ENCODE data around the gene AMZ2.
"Not testable (repeated sequence)": the region's sequence is repeated elsewhere in the genome, so short reads cannot be mapped to it uniquely, and the experiment has no call there.

AMZ2 gene

GRCh38 chr17:68221786-68222185 lies 26.1 kb upstream of the AMZ2 start:
- H3K9ac ChIP-seq (ENCODE audit: low read length): no peak overlapping the region
- no peak overlapping the region for H2BK12ac ChIP-seq (ENCODE audit: low read length in 2 of 2)
- H3K27ac ChIP-seq (ENCODE audit: low read length, poor library complexity, severe bottlenecking): no peak overlapping the region
- no peak overlapping the region for H2BK120ac ChIP-seq (ENCODE audit: low read depth, low read length)
- no peak overlapping the region for H2AFZ ChIP-seq (ENCODE audit: low read depth, low read length)
- no peak overlapping the region for H2BK5ac ChIP-seq (ENCODE audit: low read depth, low read length, poor library complexity, severe bottlenecking)
- no peaks in the 10 kb centered on the region for H3K4me1 ChIP-seq (ENCODE audit: control insufficient read depth, insufficient read depth, low read depth, low read length)
- no peak overlapping the region for H2BK15ac ChIP-seq (ENCODE audit: low read depth, poor library complexity, severe bottlenecking)
- 97% methylated on average over 4 of the region's 4 CpGs for WGBS
- DNase-seq: no peak
- H3K4ac ChIP-seq (ENCODE audit: low read depth in 1 of 2, low read length in 2 of 2): no peak overlapping the region
- peaks cover 0 to 7% of the 10 kb centered on the region in 2 experiments for H3K36me3 ChIP-seq (ENCODE audit: control insufficient read depth in 1 of 2, insufficient read depth in 2 of 2, low read depth in 1 of 2, low read length in 2 of 2)
- no peak overlapping the region for H3K18ac ChIP-seq (ENCODE audit: low read depth in 1 of 2, low read length in 2 of 2)
- no peaks in the 10 kb centered on the region for H3K27me3 ChIP-seq (ENCODE audit: control insufficient read depth in 1 of 2, insufficient read depth in 1 of 2, low read length in 2 of 2)
- no peak overlapping the region for H3K4me2 ChIP-seq (ENCODE audit: low read length, poor library complexity, severe bottlenecking)
- H3K9me3 ChIP-seq (ENCODE audit: control insufficient read depth, low read length): no peaks in the 10 kb centered on the region
- H3K23ac ChIP-seq (ENCODE audit: low read length in 2 of 2): no peak overlapping the region
- no peak overlapping the region for H4K91ac ChIP-seq (ENCODE audit: low read length)
- no peak overlapping the region for H4K8ac ChIP-seq (ENCODE audit: low read length)
- H2AK5ac ChIP-seq (ENCODE audit: low read length, severe bottlenecking): no peak overlapping the region
- H3K4me3 ChIP-seq (ENCODE audit: insufficient read depth in 1 of 2, low read depth in 1 of 2, low read length in 2 of 2): no peak overlapping the region
- H3K14ac ChIP-seq (ENCODE audit: low read length in 2 of 2): no peak overlapping the region
- H3K79me1 ChIP-seq (replicated peaks; ENCODE audit: low read length, poor library complexity, severe bottlenecking): no peaks in the 10 kb centered on the region

- Histone ChIP-seq H3K9me3 (ENCODE audit: control insufficient read depth, low read length) (no peaks in the 10 kb centered on the region), H4K91ac (ENCODE audit: low read length) (no peak overlapping the region), H3K14ac (ENCODE audit: low read length in 2 of 2) (no peak overlapping the region), H2BK12ac (ENCODE audit: low read length in 2 of 2) (no peak overlapping the region), H2AFZ (ENCODE audit: low read depth, low read length) (no peak overlapping the region), H3K27ac (ENCODE audit: low read length, poor library complexity, severe bottlenecking) (no peak overlapping the region), H2AK5ac (ENCODE audit: low read length, severe bottlenecking) (no peak overlapping the region), H3K9ac (ENCODE audit: low read length) (no peak overlapping the region), H2BK15ac (ENCODE audit: low read depth, poor library complexity, severe bottlenecking) (no peak overlapping the region), H3K4me1 (ENCODE audit: control insufficient read depth, insufficient read depth, low read depth, low read length) (no peaks in the 10 kb centered on the region), H3K18ac (ENCODE audit: low read depth in 1 of 2, low read length in 2 of 2) (no peak overlapping the region), H2BK5ac (ENCODE audit: low read depth, low read length, poor library complexity, severe bottlenecking) (no peak overlapping the region), H3K27me3 (ENCODE audit: control insufficient read depth in 1 of 2, insufficient read depth in 1 of 2, low read length in 2 of 2) (no peaks in the 10 kb centered on the region), H3K23ac (ENCODE audit: low read length in 2 of 2) (no peak overlapping the region), H3K4me2 (ENCODE audit: low read length, poor library complexity, severe bottlenecking) (no peak overlapping the region), H3K36me3 (ENCODE audit: control insufficient read depth in 1 of 2, insufficient read depth in 2 of 2, low read depth in 1 of 2, low read length in 2 of 2) (peaks cover 0 to 7% of the 10 kb centered on the region in 2 experiments), H3K4ac (ENCODE audit: low read depth in 1 of 2, low read length in 2 of 2) (no peak overlapping the region), H3K79me1 (replicated peaks; ENCODE audit: low read length, poor library complexity, severe bottlenecking) (no peaks in the 10 kb centered on the region), H3K4me3 (ENCODE audit: insufficient read depth in 1 of 2, low read depth in 1 of 2, low read length in 2 of 2) (no peak overlapping the region), H2BK120ac (ENCODE audit: low read depth, low read length) (no peak overlapping the region), H4K8ac (ENCODE audit: low read length) (no peak overlapping the region)
- no peak for DNase-seq
- 87% methylated on average over 8 of the region's 8 CpGs for WGBS
Measured at GRCh38 chr17:68222606-68223005, 25.2 kb upstream of the AMZ2 start.

- H3K9me3 ChIP-seq (ENCODE audit: control insufficient read depth, low read length); H3K4me2 ChIP-seq (ENCODE audit: low read length, poor library complexity, severe bottlenecking); H3K14ac ChIP-seq (ENCODE audit: low read length in 2 of 2); H2BK120ac ChIP-seq (ENCODE audit: low read depth, low read length); H3K79me1 ChIP-seq (replicated peaks; ENCODE audit: low read length, poor library complexity, severe bottlenecking); H2AK5ac ChIP-seq (ENCODE audit: low read length, severe bottlenecking); H4K8ac ChIP-seq (ENCODE audit: low read length); H3K27ac ChIP-seq (ENCODE audit: low read length, poor library complexity, severe bottlenecking); H3K18ac ChIP-seq (ENCODE audit: low read depth in 1 of 2, low read length in 2 of 2); DNase-seq; H3K4ac ChIP-seq (ENCODE audit: low read depth in 1 of 2, low read length in 2 of 2); H4K91ac ChIP-seq (ENCODE audit: low read length); H3K4me1 ChIP-seq (ENCODE audit: control insufficient read depth, insufficient read depth, low read depth, low read length); H3K36me3 ChIP-seq (ENCODE audit: control insufficient read depth in 1 of 2, insufficient read depth in 2 of 2, low read depth in 1 of 2, low read length in 2 of 2); H2BK15ac ChIP-seq (ENCODE audit: low read depth, poor library complexity, severe bottlenecking); H2BK12ac ChIP-seq (ENCODE audit: low read length in 2 of 2); H2AFZ ChIP-seq (ENCODE audit: low read depth, low read length); H3K9ac ChIP-seq (ENCODE audit: low read length); H2BK5ac ChIP-seq (ENCODE audit: low read depth, low read length, poor library complexity, severe bottlenecking); H3K4me3 ChIP-seq (ENCODE audit: insufficient read depth in 1 of 2, low read depth in 1 of 2, low read length in 2 of 2); H3K23ac ChIP-seq (ENCODE audit: low read length in 2 of 2); H3K27me3 ChIP-seq (ENCODE audit: control insufficient read depth in 1 of 2, insufficient read depth in 1 of 2, low read length in 2 of 2): not testable (repeated sequence)
- WGBS: 85% methylated on average over 3 of the region's 4 CpGs
Measured at GRCh38 chr17:68225055-68225454, 22.8 kb upstream of the AMZ2 start.

GRCh38 chr17:68228039-68228680 lies 19.7 kb upstream of the AMZ2 start:
- not testable (repeated sequence) for H2AFZ ChIP-seq (ENCODE audit: low read depth, low read length); H4K91ac ChIP-seq (ENCODE audit: low read length); H2BK5ac ChIP-seq (ENCODE audit: low read depth, low read length, poor library complexity, severe bottlenecking); H3K79me1 ChIP-seq (replicated peaks; ENCODE audit: low read length, poor library complexity, severe bottlenecking); H3K4me3 ChIP-seq (ENCODE audit: insufficient read depth in 1 of 2, low read depth in 1 of 2, low read length in 2 of 2); H3K27ac ChIP-seq (ENCODE audit: low read length, poor library complexity, severe bottlenecking); H3K4ac ChIP-seq (ENCODE audit: low read depth in 1 of 2, low read length in 2 of 2); H2AK5ac ChIP-seq (ENCODE audit: low read length, severe bottlenecking); H3K4me1 ChIP-seq (ENCODE audit: control insufficient read depth, insufficient read depth, low read depth, low read length); H2BK12ac ChIP-seq (ENCODE audit: low read length in 2 of 2); H3K9ac ChIP-seq (ENCODE audit: low read length); H3K27me3 ChIP-seq (ENCODE audit: control insufficient read depth in 1 of 2, insufficient read depth in 1 of 2, low read length in 2 of 2); H2BK120ac ChIP-seq (ENCODE audit: low read depth, low read length); H2BK15ac ChIP-seq (ENCODE audit: low read depth, poor library complexity, severe bottlenecking); H3K9me3 ChIP-seq (ENCODE audit: control insufficient read depth, low read length); H3K23ac ChIP-seq (ENCODE audit: low read length in 2 of 2); DNase-seq; H3K14ac ChIP-seq (ENCODE audit: low read length in 2 of 2); H3K18ac ChIP-seq (ENCODE audit: low read depth in 1 of 2, low read length in 2 of 2); H3K4me2 ChIP-seq (ENCODE audit: low read length, poor library complexity, severe bottlenecking); H3K36me3 ChIP-seq (ENCODE audit: control insufficient read depth in 1 of 2, insufficient read depth in 2 of 2, low read depth in 1 of 2, low read length in 2 of 2); H4K8ac ChIP-seq (ENCODE audit: low read length)
- WGBS: 92% methylated on average over 9 of the region's 9 CpGs

All from mesenchymal stem cell (in vitro differentiated cells and primary cell).